HG03025 (cell line): ENCODE measurements around the gene PCDH9.
"Not testable (repeated sequence)": the region's sequence is repeated elsewhere in the genome, so short reads cannot be mapped to it uniquely, and the experiment has no call there.

Experiments
- ATAC-seq: cut with Tn5 transposase; IDR thresholded peaks from one replicate; pipeline ENCODE4 v1.9.1; 2021; ENCODE audit warnings: mild to moderate bottlenecking, moderate library complexity; ENCODE audit not compliant: unreplicated experiment, low FRiP score

The PCDH9 gene

DNA sequence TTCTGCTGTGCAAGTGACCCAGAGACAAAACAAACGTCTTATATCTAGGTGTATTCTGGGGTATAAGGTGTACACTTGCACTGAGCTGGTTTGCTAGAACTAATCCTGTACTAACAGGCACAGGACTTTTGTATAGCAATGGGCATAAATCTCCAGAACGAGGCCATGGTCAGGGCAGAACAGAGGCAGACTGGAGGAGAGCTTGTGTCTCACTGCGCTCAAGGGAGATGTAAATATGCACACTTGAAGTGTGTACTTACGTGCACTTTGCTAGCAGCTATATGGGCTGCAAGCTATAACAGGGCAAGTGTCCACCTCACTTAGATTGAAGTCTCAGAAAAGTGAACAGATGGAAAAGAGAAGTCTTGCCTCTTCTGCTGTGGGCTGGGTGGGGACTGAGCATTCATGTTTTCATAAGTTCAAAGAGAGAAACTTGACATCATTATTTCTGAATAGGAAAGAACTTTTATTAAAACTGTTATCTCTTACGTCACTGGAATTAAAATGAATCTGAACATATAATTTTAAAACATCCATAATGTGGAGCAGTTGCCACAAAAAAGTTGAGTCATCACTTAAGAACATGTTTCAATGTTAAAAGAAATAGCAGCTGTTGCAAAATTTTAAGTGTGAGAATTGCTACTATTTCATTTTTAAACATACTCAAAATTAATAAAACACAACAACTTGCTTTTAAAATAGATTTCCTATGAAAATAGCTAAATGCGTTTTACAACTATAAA lies 888.3 kb downstream of the PCDH9 start:
- ATAC-seq = no peak

DNA sequence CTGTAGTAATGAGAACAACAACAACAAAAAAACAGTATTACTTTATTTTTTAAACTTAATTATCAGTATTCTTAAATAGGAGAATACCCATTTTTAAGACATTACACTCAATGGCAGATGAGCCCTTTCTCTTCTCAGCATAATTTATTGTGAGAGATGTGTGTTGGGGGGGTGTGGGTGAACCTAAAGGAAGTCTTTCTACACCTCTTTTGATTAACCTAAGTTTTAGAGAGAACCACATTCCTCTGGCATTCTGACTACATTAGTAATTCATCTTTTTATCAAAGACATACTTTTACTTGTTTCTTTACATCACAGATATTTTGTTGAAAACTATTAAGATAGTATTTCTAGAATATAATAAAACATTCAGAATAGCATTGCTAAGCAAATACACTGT lies 890.9 kb downstream of the PCDH9 start:
- no peak for ATAC-seq

DNA sequence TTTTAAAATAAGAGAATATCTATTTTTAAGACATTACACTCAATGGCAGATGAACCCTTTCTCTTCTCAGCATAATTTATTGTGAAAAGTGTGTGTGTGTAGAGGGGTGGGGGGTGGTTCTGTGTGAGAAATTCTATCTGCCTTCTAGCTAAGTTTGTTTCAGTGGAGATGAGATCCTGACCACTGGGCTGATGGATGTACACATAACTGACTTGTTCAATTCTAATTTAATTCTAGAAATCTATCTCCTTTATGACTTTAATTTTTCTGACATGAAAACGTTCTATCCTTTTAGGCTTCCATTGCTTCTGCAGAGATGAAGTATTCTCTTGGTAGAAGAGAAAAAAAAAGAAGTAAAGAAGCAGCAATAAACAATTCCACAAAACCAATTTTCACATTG lies 891.6 kb downstream of the PCDH9 start:
- no peak for ATAC-seq

DNA sequence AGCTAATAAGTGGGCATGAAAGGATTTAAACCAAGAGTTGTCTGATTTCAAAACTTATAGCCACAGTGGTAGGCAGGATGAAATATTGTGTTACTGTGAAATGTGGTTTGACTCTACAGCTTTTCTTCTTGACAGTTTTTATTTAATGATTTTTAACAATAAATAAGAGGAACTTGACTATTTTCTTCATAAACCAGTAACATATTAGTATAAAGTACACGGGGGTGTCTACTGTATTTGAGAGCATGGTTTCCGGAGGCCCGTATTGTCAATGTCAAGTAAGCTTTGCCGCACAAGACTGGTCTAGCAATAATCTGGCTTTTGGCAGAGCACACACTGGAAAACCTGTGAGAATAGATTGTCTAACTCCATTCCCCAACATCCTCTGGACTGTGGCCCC lies 894.5 kb downstream of the PCDH9 start:
- no peak for ATAC-seq

DNA sequence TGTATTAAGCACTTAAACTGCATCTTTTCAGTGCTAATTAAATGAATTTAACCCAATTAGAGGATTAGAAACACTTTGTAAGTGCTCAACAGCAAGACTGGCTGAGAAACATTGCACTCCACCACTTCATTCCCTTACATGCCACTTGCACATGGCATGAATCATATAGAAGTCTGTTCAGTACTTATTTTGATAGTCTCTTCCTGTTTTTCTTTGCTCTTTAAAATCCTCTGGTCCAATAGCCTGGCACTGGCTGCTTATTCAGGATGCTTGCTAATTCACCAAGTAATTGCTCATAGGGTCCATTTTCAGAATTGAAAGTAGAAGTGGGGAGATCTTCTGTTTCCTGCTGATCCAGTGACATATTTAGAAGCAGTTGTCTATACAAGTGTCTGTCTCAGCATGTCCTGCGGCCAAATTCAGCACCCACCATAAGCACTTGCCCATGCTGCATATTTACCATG lies 900.1 kb downstream of the PCDH9 start:
- ATAC-seq = no peak

DNA sequence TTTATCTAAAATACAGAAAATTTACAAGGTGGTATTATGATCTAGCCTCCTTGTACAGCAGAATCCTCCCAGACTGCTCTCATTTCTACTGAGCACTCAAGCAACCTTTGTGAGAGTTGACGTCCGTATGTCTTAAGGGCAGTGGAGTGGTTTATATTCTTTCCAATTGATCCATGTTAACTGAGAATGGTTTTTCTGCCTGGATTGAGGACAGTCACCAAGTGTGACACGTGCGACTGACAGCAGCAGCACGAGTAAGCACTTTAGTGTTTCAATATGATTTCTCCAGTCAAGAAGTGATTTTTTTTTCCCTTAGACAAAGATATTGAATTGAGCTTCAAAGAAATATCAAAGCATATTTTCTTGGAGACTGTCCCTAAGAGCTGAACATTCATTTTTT lies 901.7 kb downstream of the PCDH9 start:
- ATAC-seq = no peak

DNA sequence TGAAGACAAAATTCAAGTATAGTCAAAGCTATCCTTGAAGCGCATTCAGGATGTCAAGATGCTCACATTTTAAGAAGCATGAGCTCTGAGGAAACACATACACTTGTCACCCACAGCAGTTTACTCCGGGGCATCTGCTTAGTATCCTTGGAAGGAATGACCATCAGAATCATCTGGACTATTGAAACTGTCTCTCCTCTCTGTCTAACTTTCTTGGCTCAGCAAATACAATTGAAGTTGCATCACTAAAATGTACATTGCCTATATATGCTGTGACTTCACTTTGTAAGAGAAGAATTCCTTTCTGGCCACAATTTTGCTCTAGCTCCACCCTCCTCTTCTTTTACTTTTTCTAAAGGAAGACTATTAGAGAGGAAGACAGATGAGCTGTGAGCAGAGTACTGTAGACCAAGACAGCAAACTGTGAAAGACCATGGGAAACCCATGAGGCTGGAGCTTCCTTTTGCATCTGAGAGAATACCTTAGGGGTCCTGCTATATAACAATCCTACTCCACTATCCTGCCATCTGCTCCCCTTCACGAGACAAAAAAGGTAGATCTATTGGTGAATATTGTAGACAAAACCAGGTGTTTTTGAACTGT lies 906.3 kb downstream of the PCDH9 start:
- ATAC-seq = no peak

DNA sequence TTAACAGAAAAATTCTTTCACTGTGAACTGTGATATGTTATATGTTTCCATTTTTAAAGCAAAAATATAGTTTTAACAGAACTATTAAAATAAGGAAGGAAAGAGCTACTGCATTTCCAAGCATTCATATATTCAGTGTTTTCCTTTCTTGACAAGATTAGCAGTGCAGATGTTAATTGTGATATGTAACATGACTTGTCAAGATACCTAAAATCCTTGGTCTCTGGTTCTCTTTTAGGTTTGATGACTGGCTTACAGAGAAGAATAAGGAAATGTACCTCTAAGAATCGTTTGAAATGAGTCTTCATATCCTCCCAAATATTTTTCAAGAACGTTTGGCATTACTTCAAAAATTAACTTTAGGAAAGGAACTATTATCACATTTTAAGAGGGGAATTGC lies 907.2 kb downstream of the PCDH9 start:
- ATAC-seq = no peak

DNA sequence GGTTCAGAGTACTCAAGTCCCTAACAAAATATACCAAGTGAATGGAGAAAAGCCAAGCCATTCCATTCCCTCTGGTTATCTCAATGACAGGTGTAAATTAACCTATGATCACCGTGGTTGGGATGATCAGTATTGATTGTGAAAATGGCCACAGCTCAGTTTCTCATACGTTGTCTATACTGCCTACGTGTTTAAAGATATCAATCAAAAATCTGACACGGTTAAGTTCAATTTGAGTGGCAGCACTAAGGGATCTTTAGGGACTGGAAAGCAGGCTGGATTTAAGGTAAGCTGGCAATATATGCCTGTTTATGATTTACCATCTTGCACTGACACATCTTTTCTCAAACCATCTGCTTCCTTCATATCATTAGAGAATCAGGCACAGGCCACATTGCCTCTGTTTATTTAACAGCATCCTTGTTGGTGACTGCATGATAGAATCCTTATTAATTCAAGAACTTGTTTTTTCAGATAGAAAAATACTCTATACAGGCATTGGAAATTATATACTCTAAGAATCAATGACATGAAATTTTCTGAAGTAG lies 907.9 kb downstream of the PCDH9 start:
- no peak for ATAC-seq

DNA sequence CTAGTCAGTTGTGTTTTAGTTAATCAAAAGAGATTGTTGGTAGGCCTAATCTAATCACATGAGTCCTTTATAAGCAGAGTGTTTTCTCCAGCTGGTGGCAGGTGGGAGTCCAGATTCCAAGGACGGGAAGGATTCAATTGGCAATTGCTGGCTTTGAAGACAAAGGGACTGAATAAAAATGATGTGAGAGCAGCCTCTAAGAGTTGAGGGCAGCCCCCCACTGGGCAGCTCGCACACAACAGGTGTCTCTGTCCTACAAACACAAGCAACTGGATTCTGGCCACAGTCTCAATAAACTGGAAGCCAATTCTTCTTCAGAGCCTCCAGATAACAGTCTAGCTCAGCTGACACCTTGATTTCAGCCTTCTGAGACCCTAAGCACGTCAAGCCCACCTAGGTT lies 915.2 kb downstream of the PCDH9 start:
- no peak for ATAC-seq

DNA sequence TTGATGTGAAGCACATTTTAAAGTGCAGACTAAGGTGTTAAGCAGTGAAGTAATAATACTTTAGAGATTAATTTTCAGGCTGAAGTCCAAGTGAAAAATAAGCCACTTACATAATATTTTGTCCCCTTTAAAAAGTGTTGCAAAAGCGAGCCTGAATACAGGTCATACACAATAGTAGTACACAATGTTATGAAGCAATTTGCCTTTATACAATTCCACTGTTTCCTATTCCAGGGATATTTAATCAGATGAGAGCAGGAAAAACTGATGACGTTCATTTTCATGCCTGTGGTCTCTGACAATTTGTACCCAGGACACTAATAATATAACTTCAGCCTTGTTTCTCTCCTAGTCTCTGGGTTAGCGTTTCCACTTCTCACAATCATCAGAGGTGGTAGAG lies 916.7 kb downstream of the PCDH9 start:
- no peak for ATAC-seq

DNA sequence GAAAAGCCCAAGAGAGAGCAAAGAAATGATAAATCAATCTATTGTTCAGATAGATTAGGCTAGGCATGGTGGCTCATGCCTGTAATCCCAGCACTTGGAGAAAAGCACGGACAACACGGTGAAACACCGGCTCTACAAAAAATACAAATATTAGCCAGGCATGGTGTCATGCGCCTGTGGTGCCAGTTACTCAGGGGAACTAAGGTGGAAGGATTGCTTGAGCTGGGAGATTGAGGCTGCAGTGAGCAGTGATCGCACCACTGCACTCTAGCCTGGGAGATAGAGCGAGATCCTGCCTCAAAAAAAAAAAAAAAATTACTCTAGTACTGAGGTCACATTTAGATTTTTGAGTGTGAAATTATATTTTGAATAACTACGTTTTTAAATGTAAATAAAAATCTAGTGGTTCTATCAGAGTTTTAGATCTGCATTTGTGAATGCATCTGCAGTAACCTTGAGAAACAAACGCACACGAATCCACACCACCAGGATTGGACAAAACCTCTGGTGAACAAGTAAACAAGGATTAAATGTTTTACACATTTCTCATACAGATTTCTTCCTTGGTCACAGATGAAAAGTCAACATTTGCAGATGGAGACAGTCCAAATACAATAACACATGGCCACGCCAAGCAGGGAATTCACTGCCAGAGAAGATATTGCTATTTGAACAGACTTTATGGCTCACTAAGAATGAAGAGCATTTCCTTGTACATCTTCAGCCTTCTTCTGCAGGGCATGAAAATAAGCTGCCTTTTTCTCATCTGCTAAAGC lies 917.6 kb downstream of the PCDH9 start:
- ATAC-seq = no peak

DNA sequence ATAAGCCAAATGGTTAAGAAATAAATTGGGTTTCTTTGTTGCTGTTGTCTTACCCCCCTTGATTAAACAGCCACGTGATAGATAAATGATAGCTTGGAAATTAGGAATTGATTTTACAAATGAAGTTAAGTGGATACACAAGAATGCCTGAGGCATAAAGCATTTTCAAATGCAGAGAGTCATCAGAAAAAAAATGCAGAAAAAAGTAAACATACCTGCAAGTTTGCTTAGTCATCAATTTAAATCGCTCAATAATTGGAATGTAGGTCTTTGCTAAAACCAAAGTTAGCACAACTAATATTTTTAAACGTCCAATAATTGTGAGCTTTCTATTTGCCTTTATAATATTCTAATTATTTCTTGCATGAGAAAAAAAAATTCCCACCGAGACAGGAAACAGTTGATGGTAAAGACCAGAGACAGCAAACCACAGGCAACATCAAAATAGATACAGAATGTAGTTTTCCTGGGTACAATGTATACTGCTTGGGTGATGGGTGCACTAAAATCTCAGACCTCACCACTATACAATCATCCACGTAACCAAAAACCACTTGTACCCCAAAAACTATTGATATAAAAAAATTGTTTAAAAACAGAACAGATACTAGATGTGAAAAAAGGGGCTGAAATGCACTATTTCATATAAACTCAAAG lies 924.0 kb downstream of the PCDH9 start:
- no peak for ATAC-seq

DNA sequence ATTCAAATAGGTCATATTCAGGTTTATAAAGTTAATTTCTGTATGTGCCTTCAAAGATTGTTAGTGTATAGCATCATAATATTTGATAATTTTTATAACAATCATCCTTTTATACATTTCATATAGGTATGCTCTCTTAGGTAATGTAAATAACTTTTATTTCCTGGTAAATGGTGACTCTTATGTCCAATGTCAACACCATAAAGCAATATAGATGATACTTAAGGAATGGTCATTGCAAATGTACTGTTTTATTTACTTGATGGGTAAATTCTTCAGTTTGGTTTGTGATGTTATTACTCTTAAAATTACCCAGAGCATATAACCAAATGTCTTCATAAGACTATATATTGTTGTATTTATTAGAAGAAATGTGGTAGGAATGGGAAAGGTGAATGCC lies 928.7 kb downstream of the PCDH9 start:
- ATAC-seq = no peak

DNA sequence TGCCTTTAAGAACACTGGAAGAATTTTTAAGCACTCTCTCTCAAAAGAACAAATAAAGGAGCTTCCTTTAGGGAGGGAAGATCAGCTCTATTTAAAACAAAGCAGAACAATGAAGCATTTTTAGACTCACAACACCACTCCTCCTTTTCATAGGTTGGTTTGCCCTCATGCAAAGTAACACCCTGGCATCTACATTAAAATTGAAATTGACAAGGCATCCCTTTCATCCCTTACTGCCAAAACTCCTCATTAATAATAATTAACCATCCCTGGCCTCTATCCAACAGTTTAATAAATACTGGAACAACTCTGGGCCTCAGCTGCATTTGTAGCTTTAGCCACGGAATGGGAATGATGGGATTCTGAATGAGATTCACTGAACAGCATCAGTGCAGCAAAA lies 929.1 kb downstream of the PCDH9 start:
- no peak for ATAC-seq

DNA sequence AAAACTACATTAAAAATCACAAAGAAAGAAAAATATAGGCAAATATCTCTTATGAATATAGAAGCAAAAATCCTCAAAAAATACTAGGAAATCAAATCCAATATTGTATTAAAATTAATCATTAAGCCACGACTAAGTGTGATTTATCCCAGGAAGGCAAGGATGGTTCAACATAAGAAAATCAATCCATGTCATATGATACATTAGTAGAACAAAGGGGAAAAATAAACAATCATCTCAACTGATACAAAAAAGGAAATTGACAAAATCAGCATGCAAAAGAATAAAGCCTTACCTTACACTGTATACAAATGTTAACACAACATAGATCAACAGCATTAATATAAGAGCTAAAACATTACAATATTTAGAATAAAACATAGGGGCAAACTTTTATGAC lies 933.3 kb downstream of the PCDH9 start:
- ATAC-seq = no peak

DNA sequence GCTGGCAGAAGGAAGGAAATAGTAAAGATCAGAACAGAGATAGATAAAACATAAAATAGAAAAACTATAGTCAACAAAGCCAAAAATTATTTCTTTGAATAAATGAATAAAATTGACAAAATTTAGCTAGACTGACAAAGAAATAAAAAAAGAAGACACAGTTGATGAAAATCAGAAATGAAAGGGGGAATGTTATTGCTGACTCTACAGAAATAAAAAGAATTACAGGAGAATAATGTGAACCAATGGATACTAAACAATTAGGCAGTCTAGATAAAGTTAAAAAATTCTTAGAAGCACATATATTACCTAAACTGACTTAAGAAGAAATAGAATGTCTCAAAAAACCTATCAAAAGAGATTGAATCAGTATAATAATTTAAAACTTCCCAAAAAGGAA lies 933.8 kb downstream of the PCDH9 start:
- ATAC-seq = no peak

DNA sequence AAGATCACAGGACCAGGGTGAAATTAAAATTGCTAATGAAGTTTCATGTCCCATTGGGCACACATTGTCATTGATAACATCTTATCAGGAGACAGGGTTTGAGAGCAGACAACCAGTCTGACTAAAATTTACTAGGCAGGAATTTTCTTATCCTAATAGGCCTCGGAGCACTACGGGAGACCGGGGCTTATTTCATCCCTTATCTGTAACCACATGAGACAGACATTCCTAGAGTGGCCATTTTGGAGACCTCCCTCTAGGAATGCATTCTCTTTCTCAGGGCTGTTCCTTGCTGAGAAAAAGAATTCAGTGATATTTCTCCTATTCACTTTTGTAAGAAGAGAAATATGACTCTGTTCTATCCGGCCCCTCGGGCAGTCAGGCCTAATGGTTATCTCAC lies 943.3 kb downstream of the PCDH9 start:
- not testable (repeated sequence) for ATAC-seq

DNA sequence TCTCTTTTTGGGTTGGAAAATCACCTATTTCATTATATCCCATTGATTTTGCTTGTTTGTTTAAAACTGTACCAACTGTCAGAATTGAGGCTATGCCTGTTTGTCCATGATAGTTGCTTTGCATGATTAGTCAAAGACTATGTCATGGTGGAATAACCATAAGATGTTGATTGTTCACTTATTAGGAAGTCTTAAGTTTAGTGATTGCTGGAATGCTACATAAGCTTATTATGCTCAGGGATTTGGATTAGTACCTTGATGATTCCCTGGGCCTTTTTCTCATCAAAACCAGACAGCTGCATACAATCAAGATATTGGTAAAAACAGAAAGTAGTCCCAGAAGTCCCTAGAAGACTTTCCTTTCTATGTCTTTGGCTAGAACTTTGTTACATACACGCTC lies 954.7 kb downstream of the PCDH9 start:
- no peak for ATAC-seq

DNA sequence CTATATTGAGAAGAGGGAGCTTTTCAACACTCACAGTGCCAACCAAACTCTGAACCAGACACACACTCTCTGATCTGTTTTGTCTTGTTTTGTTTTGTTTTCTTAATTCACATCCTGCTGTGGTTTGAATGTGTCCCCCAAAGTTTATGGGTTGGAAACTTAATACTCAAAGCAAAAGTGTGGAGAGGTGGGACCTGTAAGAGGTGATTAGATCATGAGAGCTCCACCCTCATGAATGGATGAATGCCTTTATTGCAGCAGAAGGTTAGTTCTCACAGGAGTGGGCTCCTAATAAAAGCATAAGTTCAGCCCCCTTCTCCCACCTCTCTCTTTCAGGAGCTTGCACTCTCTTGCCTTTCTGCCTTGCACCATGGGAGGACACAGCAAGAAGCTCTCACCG lies 957.1 kb downstream of the PCDH9 start:
- no peak for ATAC-seq

DNA sequence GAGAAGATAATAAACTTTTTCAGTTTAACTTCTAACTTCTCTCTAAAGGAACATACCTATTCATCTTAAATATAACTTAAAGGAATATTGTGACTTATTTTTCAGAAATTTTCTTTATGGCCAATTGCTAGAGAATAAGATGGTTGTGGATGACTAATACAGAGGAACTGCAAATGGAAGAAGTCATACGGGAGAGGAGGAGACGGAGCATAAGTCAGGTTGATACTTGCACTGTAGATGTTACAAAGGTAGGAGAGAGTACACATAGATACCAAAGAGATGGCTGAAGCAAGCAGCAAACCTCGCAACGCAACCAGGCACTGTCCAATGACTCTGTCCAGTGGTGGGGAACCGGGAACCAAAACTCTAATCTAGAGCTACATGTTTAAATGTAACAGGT lies 963.4 kb downstream of the PCDH9 start:
- ATAC-seq = no peak
